Measurements from ENCODE around the gene SYS1.

The SYS1 gene

DNA sequence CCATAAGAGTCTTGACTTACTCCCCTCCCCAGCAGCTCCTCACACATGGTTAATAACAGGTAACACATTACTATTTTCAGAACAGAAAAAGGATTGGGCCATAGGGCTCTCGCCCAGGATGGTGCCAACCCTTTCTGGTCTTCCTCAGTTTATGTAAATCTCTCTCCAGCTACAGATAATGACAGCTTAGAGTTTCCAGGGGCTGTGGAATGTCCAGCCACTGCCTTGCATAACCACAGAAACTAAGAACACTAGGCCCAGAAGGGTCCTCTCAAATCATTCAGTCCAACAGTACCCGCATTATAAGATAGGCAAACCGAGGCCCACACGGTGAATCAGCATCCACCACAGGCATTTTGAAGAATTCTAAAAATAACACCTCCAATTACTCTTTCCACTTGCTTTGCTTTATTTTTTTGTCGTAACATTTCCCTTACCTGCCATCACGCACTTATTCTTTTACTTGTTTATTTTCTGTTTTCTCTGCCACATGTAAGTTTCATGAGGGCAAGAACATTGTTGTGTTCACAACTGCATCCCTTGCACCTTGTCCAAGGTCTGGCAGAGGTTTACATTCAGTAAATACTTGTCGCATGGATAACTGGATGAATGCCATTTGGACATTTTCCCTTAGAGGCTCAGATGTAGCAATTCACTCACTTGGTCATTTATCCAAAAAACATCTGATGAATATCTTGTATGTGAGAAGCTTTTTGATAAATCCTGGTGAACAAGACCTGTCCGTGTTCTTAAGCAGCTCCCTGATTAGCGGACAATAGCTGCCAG, 8.3 kb upstream of the SYS1 start:
- Mint-ChIP-seq H3K27ac (peak overlapping the region; percentile 49 to 54), H3K27me3 (no peaks in the 10 kb centered on the region)
- no peak for ATAC-seq (replicated peaks)

DNA sequence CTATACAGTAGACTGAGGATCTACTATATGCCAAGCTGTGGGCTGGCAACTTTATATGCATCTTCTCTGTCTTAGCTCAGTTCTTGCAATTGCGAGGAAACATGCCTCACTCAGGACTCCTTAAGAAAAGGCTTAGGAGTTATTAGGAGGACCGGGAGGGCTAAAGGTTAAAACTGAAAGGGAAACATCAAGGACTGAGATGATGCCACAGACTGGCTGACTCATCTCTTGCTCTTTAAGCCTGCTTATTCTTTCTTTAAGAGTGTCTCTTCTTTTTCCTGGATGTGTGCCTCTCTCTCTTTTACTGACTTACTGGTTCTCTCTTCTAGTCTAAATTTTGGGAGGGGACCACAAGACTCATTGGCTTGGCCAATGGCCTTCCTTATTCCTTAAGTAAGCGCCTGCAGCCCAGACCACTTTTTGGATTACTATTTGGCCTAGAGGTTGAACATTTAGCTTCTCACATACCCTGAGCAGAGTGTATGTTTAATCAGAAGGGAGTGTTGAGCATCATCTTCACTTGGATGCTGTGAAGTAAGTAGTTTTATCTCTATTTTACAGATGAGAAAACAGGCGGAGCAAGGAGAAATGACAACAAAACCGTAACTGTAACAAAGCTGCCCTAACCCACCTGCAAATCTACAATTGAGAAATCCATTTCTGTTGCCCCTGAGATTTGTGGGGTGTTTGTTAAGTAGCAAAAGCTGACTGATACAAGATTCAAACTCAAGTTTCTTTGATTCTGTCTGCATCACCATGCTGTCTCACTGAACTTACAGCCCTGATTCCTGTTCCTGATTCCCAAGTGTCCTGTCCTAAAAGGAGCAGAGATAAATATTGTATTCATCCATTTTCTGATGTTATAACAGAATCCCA, 7.5 kb upstream of the SYS1 start:
- ATAC-seq (replicated peaks) = no peak
- Mint-ChIP-seq H3K36me3 (ENCODE audit: insufficient read depth) (no peaks in the 10 kb centered on the region), H3K27ac (peak overlapping the region; percentile 44 to 49), H3K9me3 (no peaks in the 10 kb centered on the region), H3K27me3 (no peaks in the 10 kb centered on the region), H3K4me1 (ENCODE audit: low read depth in 2 of 2) (peaks cover 3 to 9% of the 10 kb centered on the region in 2 donors), H3K4me3 (no peak overlapping the region)
- DNase-seq = no peak

More for the DNA sequence above, 8.3 kb upstream of the SYS1 start:
- Mint-ChIP-seq H3K9me3 (no peaks in the 10 kb centered on the region), H3K36me3 (ENCODE audit: insufficient read depth) (no peaks in the 10 kb centered on the region), H3K4me3 (no peak overlapping the region), H3K4me1 (ENCODE audit: low read depth in 2 of 2) (peaks cover 3 to 9% of the 10 kb centered on the region in 2 donors)
- no peak for DNase-seq

DNA sequence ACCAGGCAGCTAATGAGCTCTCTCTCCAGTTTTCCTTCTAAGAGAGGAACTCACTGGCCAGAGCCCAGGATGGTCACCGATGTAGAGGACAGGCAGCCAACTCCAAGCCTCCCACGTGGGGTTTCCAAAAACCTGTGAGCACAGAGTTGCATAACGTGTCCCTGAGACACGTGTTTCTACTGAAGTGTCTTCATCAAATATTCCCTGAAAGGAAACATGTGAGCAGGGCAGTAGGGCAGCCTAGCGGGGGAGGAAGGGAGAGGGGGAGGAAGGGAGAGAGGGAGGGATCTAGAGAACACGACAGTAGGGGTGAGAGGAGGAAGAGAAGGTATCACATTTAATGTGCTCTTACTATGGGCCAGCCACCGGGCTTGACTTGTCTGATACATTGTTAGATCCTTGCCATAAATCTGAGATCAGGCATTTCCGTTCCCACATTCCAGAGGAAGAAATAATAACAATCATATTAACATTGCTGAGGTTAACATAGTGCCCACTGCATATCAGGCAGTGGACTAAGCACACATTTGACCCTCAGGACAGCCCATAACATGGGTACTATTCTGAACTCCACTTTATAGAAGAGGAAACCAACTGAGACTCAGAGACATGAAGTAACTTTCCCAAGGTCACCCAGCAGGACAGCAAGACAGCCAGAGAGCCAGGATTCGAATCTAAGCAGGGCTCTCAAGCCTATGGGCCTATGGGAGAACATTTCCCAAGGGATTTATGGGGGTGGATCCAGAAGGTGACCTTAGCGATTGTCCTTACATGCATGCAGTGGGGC, 4.5 kb upstream of the SYS1 start:
- Mint-ChIP-seq H3K9me3 (no peaks in the 10 kb centered on the region), H3K4me3 (no peak overlapping the region), H3K27me3 (no peaks in the 10 kb centered on the region), H3K27ac (peak overlapping the region in 1 of 2 donors; percentile 71), H3K36me3 (ENCODE audit: insufficient read depth) (peaks cover 10% of the 10 kb centered on the region), H3K4me1 (ENCODE audit: low read depth in 2 of 2) (peaks cover 8 to 16% of the 10 kb centered on the region in 2 donors)
- DNase-seq (no peak), ATAC-seq (replicated peaks) (no peak)

- H3K36me3 Mint-ChIP-seq (ENCODE audit: insufficient read depth) = peaks cover 13% of the 10 kb centered on the region
- no peak for DNase-seq
- H3K4me3 Mint-ChIP-seq = no peak overlapping the region
- no peaks in the 10 kb centered on the region for H3K9me3 Mint-ChIP-seq
- H3K27me3 Mint-ChIP-seq = no peaks in the 10 kb centered on the region
- no peak overlapping the region for H3K27ac Mint-ChIP-seq
- no peak for ATAC-seq (replicated peaks)
- peaks cover 13 to 22% of the 10 kb centered on the region in 2 donors for H3K4me1 Mint-ChIP-seq (ENCODE audit: low read depth in 2 of 2)
Measured at GRCh38 chr20:45359069-45359405, 3.9 kb upstream of the SYS1 start.

GRCh38 chr20:45359406-45360148, 3.4 kb upstream of the SYS1 start:
- no peak for DNase-seq
- Mint-ChIP-seq H3K4me3 (no peak overlapping the region), H3K36me3 (ENCODE audit: insufficient read depth) (peaks cover 15% of the 10 kb centered on the region), H3K9me3 (no peaks in the 10 kb centered on the region), H3K27ac (no peak overlapping the region), H3K27me3 (no peaks in the 10 kb centered on the region), H3K4me1 (ENCODE audit: low read depth in 2 of 2) (peaks cover 16 to 24% of the 10 kb centered on the region in 2 donors)
- no peak for ATAC-seq (replicated peaks)

- Mint-ChIP-seq H3K4me1 (ENCODE audit: low read depth in 2 of 2) (peaks cover 26 to 28% of the 10 kb centered on the region in 2 donors), H3K27ac (no peak overlapping the region), H3K27me3 (no peaks in the 10 kb centered on the region), H3K36me3 (ENCODE audit: insufficient read depth) (peaks cover 33% of the 10 kb centered on the region), H3K9me3 (no peaks in the 10 kb centered on the region), H3K4me3 (no peak overlapping the region)
- DNase-seq (no peak), ATAC-seq (replicated peaks) (no peak)
Measured at GRCh38 chr20:45361793-45362192, 1.2 kb upstream of the SYS1 start.

DNA sequence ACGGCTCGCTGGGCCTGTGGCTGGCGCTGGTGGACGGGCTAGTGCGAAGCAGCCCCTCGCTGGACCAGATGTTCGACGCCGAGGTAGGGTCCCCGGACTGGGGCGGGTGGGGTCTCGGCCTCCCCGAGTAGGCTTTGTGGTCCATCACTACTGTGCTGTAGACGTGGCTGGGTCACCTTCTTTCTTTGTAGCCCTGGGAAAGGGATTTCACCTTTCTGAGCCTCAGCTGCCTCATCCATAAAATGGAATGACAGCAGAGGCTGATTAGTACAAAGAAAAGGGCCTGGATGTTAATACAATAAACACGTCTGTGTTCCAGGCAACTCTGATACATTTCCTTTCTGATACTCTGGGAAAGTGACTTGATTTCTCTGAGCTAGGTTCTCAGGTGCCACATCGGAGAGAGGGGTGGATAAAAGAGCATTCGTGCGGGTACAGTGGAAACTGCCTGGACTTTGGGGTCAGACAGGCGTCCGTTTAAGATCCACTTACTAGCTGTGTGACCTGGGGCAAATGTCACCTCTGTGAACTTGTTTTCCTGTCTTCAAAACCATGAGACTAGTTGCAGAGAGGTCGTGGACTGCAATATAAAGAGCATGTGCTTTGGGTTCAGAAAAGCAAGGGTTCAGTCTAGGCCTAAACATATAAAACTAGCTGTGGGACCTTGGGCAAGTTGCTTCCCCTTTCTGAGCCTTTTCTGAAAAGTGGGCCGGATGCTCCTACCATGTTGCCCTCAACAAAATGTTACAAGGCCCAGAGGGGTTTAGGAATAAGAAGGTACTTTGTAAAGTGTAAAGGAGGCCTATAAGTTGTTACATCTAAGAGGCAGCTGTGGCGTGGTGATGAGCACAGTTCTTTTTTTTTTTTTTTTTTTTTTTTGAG, 896 bp downstream of the SYS1 start:
- H3K27me3 Mint-ChIP-seq = no peaks in the 10 kb centered on the region
- H3K27ac Mint-ChIP-seq = peak overlapping the region; percentile 95 to 96
- ATAC-seq (replicated peaks) = no peak
- peaks cover 41 to 42% of the 10 kb centered on the region in 2 donors for H3K4me1 Mint-ChIP-seq (ENCODE audit: low read depth in 2 of 2)
- no peaks in the 10 kb centered on the region for H3K9me3 Mint-ChIP-seq
- H3K36me3 Mint-ChIP-seq (ENCODE audit: insufficient read depth) = peaks cover 46% of the 10 kb centered on the region
- DNase-seq = no peak
- H3K4me3 Mint-ChIP-seq = peak overlapping the region; percentile 84 to 91

GRCh38 chr20:45365444-45365970, 2.6 kb downstream of the SYS1 start:
- DNase-seq (no peak), ATAC-seq (replicated peaks) (no peak)
- Mint-ChIP-seq H3K27me3 (no peaks in the 10 kb centered on the region), H3K4me1 (ENCODE audit: low read depth in 2 of 2) (peaks cover 43 to 47% of the 10 kb centered on the region in 2 donors), H3K9me3 (no peaks in the 10 kb centered on the region), H3K4me3 (no peak overlapping the region), H3K27ac (no peak overlapping the region), H3K36me3 (ENCODE audit: insufficient read depth) (peaks cover 52% of the 10 kb centered on the region)

DNA sequence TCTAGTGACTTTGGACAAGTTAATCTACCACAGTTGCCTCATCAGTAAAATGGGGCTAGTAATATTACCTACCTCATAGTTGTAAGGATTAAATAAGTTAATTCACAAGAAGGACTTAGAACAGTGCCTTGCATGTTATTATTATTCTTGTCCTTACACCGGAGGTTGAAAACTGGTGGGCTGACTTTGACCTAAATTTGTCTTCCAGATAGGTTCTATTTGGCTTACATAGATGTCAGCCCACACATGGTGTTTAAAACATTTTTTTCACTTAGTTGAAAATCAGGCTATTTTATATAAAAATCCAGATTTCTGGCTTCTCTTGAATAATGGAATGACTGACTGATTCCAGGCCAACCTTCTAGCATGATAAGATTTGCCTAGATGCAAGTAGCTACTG, 3.2 kb downstream of the SYS1 start:
- Mint-ChIP-seq H3K9me3 (no peaks in the 10 kb centered on the region), H3K4me1 (ENCODE audit: low read depth in 2 of 2) (peaks cover 45 to 47% of the 10 kb centered on the region in 2 donors), H3K27me3 (no peaks in the 10 kb centered on the region), H3K27ac (no peak overlapping the region), H3K4me3 (no peak overlapping the region), H3K36me3 (ENCODE audit: insufficient read depth) (peaks cover 58% of the 10 kb centered on the region)
- no peak for ATAC-seq (replicated peaks)
- no peak for DNase-seq

GRCh38 chr20:45366631-45367030, 3.7 kb downstream of the SYS1 start:
- H3K4me3 Mint-ChIP-seq = no peak overlapping the region
- DNase-seq (no peak), ATAC-seq (replicated peaks) (no peak)
- H3K27me3 Mint-ChIP-seq = no peaks in the 10 kb centered on the region
- peaks cover 59% of the 10 kb centered on the region for H3K36me3 Mint-ChIP-seq (ENCODE audit: insufficient read depth)
- peak overlapping the region in 1 of 2 donors; percentile 75 for H3K27ac Mint-ChIP-seq
- H3K4me1 Mint-ChIP-seq (ENCODE audit: low read depth in 2 of 2) = peaks cover 45 to 47% of the 10 kb centered on the region in 2 donors
- no peaks in the 10 kb centered on the region for H3K9me3 Mint-ChIP-seq

DNA sequence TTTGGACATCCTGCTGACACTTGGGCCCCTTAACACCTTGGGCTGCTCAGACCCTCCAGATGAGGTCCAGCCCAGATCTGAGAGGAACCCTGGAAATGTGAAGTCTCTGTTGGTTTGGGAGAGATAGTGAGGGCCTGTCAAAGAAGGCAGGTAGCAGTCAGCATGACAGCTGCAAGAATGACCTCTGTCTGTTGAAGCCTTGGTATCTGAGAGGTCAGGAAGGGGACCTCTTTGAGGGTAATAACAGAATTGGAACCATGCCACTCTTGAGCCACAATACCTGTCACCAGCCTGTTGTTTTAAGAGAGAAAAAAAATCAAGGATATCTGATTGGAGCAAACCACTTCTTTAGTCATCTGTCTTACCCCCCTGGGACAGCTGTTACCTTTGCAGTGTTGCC, 4.2 kb downstream of the SYS1 start:
- H3K9me3 Mint-ChIP-seq = no peaks in the 10 kb centered on the region
- H3K36me3 Mint-ChIP-seq (ENCODE audit: insufficient read depth) = peaks cover 63% of the 10 kb centered on the region
- H3K4me3 Mint-ChIP-seq = peak overlapping the region in 1 of 2 donors; percentile 74
- peaks cover 47% of the 10 kb centered on the region in 2 donors for H3K4me1 Mint-ChIP-seq (ENCODE audit: low read depth in 2 of 2)
- DNase-seq = no peak
- no peak for ATAC-seq (replicated peaks)
- H3K27ac Mint-ChIP-seq = peak overlapping the region in 1 of 2 donors; percentile 75
- no peaks in the 10 kb centered on the region for H3K27me3 Mint-ChIP-seq

Measured in effector memory CD8-positive, alpha-beta T cell (primary cell).